Measurements from ENCODE around the gene RBM33. TPM values are rescaled to one million over a fixed set of nuclear protein-coding genes. Genes with fewer than 3 reads are reported as not detected.

The RBM33 gene
- total and polyA plus RNA-seq, 2 of the 13 experiments (the other 11 are each of a cell fraction or from before 2014, with no cell fraction given), result 12.4 to 28.9 TPM

- no peak for TF ChIP-seq ZNF407 (CRISPR knock-in tag; IDR thresholded peaks at IDR 0.05; ENCODE audit: not compliant biosample characterization)
- TF ChIP-seq GABPB1 (CRISPR knock-in tag; IDR thresholded peaks at IDR 0.05), result no peak
- no peak for TF ChIP-seq ZNF33A (CRISPR knock-in tag; IDR thresholded peaks at IDR 0.05; ENCODE audit: borderline replicate concordance)
- no peak for TF ChIP-seq RCOR2 (CRISPR knock-in tag; IDR thresholded peaks at IDR 0.05)
- TF ChIP-seq ZNF713 (CRISPR knock-in tag; IDR thresholded peaks at IDR 0.05), result no peak
- TF ChIP-seq ZNF816 (CRISPR knock-in tag; IDR thresholded peaks at IDR 0.05; ENCODE audit: borderline replicate concordance), result no peak
- TF ChIP-seq, protein P1, sequence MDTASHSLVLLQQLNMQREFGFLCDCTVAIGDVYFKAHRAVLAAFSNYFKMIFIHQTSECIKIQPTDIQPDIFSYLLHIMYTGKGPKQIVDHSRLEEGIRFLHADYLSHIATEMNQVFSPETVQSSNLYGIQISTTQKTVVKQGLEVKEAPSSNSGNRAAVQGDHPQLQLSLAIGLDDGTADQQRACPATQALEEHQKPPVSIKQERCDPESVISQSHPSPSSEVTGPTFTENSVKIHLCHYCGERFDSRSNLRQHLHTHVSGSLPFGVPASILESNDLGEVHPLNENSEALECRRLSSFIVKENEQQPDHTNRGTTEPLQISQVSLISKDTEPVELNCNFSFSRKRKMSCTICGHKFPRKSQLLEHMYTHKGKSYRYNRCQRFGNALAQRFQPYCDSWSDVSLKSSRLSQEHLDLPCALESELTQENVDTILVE (CRISPR knock-in tag; IDR thresholded peaks at IDR 0.05), result no peak
- TF ChIP-seq AGO2 (optimal IDR thresholded peaks at IDR 0.05; ENCODE audit: low read depth, low read length), result no peak
- TF ChIP-seq SSRP1 (CRISPR knock-in tag; IDR thresholded peaks at IDR 0.05), result no peak
- TF ChIP-seq, protein P2, sequence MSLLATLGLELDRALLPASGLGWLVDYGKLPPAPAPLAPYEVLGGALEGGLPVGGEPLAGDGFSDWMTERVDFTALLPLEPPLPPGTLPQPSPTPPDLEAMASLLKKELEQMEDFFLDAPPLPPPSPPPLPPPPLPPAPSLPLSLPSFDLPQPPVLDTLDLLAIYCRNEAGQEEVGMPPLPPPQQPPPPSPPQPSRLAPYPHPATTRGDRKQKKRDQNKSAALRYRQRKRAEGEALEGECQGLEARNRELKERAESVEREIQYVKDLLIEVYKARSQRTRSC (CRISPR knock-in tag; IDR thresholded peaks at IDR 0.05; ENCODE audit: low read depth), result no peak
- TF ChIP-seq RBM39 (IDR thresholded peaks at IDR 0.05; ENCODE audit: low read depth, low read length, poor library complexity, severe bottlenecking), result no peak
- TF ChIP-seq, protein P3, sequence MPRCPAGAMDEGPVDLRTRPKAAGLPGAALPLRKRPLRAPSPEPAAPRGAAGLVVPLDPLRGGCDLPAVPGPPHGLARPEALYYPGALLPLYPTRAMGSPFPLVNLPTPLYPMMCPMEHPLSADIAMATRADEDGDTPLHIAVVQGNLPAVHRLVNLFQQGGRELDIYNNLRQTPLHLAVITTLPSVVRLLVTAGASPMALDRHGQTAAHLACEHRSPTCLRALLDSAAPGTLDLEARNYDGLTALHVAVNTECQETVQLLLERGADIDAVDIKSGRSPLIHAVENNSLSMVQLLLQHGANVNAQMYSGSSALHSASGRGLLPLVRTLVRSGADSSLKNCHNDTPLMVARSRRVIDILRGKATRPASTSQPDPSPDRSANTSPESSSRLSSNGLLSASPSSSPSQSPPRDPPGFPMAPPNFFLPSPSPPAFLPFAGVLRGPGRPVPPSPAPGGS (CRISPR knock-in tag; IDR thresholded peaks at IDR 0.05), result no peak
- peak; percentile 53; the same call in 1 of the 2 replicates for TF ChIP-seq CEBPB (IDR thresholded peaks at IDR 0.05; ENCODE audit: borderline replicate concordance, low read depth, low read length)
- no peak for TF ChIP-seq ZNF569 (CRISPR knock-in tag; IDR thresholded peaks at IDR 0.05; ENCODE audit: borderline replicate concordance)
Measured at GRCh38 chr7:155594961-155595366, 49.5 kb upstream of the RBM33 start (continued).
